HG03175 (cell line): ENCODE results near the gene LIN54.
A peak's percentile ranks its signal among the peaks of the same experiment; 100 is the strongest.
"Not testable (repeated sequence)": the region's sequence is repeated elsewhere in the genome, so short reads cannot be mapped to it uniquely, and the experiment has no call there.

Experiments
- ATAC-seq: cut with Tn5 transposase; IDR thresholded peaks from one replicate; pipeline ENCODE4 v1.9.1; 2021; ENCODE audit warnings: mild to moderate bottlenecking, moderate library complexity; ENCODE audit not compliant: unreplicated experiment

The LIN54 gene

DNA sequence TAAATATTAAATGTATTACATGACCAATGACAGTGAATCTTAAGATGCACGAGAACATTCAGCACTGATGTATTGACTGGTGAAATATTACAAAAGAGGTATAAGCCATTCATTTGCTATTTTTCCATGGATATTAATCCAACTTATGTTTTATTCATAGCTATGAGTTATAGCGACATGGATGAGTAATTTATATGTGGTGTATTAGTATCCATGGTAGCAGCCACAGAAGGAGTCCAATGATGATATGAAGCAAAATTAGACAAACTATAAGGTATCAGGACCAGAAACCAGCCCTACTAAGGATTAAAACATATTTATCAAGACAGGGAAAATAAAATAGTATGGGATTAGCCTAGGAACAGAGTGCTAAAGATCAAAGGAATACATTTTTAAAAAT is 59.4 kb downstream of the LIN54 start:
- ATAC-seq, result no peak

GRCh38 chr4:82948647-82949204 is 61.9 kb downstream of the LIN54 start:
- no peak for ATAC-seq

GRCh38 chr4:82947498-82947897 is 63.1 kb downstream of the LIN54 start:
- no peak for ATAC-seq

DNA sequence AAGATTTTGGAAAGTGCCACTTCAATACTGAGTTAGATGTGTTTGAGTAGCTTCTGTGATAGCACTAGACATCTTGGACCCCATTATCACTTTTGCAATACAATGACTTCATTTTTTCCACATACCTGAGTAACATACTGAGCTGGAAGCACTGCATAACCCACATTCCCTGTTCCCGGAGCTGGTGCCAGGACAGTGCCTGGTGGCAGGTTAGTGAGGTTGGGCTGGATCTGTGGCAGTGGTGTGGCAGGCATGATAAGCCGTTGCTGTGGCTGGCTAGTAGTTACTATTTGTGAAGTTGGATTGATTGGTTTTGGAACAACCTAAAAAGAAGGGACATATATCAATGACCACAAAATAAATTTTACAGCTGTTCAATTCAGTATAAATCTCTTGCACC is 71.2 kb downstream of the LIN54 start:
- ATAC-seq, result no peak

GRCh38 chr4:82934441-82934840 is 76.2 kb downstream of the LIN54 start:
- no peak for ATAC-seq

GRCh38 chr4:82930848-82931755 is 79.5 kb downstream of the LIN54 start:
- ATAC-seq, result no peak

GRCh38 chr4:82921795-82922194 is 88.8 kb downstream of the LIN54 start:
- ATAC-seq, result no peak

DNA sequence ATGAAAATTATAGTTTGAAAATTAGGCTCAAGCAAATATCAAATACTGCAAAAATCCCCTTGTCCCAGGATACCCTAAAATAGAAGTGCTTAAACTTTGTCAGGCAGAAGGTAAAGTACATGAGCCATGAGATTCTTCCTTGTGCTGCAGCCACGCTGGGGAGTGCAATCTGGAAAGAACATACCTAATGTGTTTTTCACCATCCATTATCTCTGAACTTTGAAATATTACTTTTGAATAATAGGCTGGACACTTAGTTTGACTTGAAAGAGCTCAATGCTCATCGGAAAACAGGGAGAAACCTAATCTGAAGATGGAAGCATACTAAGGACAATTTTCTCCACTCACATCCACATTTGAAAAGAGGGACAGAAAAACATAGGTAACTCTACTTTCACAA is 91.2 kb downstream of the LIN54 start:
- no peak for ATAC-seq

DNA sequence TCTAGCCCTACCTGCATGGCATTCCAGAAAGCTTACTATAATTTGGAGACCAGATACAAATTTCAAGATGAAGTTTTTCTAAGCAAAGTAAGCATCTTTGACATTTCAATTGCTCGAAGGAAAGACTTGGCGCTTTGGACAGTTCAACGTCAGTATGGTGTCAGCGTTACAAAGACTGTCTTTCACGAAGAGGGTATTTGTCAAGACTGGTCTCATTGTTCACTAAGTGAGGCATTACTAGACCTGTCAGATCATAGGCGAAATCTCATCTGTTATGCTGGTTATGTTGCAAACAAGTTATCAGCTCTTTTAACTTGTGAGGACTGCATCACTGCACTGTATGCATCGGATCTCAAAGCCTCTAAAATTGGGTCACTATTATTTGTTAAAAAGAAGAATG is 92.5 kb downstream of the LIN54 start:
- no peak for ATAC-seq

DNA sequence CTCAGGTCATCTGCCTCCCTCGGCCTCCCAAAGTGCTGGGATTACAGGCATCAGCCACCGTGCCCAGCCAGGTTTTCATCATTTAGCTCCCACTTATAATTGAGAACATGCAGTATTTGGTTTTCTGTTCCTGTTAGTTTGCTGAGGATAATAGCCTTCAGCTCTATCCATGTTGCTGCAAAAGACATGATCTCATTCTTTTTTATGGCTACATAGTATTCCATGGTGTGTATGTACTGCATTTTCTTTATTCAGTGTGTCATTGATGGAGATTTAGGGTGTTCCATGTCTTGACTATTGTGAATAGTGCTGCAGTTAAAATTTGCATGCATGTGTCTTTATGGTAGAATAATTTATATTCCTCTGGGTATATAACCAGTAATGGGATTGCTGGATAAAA is 96.7 kb downstream of the LIN54 start:
- ATAC-seq, result not testable (repeated sequence)

- ATAC-seq, result no peak
These were observed 97.3 kb downstream of the LIN54 start for GRCh38 chr4:82913305-82913704.

DNA sequence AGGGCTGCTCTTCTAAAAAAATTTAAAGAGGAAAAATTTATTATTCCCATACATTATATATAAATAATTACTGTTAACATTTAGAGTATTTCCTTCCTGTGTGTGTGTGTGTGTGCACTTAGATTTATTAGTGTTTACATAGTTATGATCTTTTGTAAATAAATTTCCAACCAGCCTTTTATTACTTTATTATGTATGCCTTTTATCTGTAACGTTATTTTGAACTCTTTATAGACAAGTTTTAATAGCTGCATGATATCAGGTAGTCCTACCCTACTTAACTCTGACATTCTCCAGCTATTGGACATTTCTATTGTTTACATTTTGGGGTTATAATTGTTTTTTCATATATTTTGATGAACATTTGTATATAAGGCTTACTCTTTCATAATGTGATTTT is 101.3 kb downstream of the LIN54 start:
- no peak for ATAC-seq

GRCh38 chr4:82906469-82906868 is 104.2 kb downstream of the LIN54 start:
- peak; percentile 41 for ATAC-seq

- ATAC-seq, result peak; percentile 55
These were observed 105.4 kb downstream of the LIN54 start for GRCh38 chr4:82905205-82905604.

GRCh38 chr4:82903737-82904136 is 106.9 kb downstream of the LIN54 start:
- ATAC-seq, result no peak

- no peak for ATAC-seq
These were observed 109.4 kb downstream of the LIN54 start for GRCh38 chr4:82901183-82901718.

GRCh38 chr4:82900411-82901182 is 110.0 kb downstream of the LIN54 start, which contains the start of gene THAP9:
THAP9 (plus strand) TSS chr4:82900735; CDS start chr4:82900803, 68 bp downstream.
- ATAC-seq, result peak; percentile 88

GRCh38 chr4:82900066-82900410 is 110.6 kb downstream of the LIN54 start:
- peak; percentile 13 for ATAC-seq

- ATAC-seq, result no peak
These were observed 111.1 kb downstream of the LIN54 start for GRCh38 chr4:82899374-82900065.

- ATAC-seq, result no peak
These were observed 112.0 kb downstream of the LIN54 start for GRCh38 chr4:82898322-82899243.
